Inflammatory macrophage (primary cell): Measurements from ENCODE around the gene BLNK.

Source experiments
- DNase-seq, 2 donors: peaks; one replicate each; pipeline ENCODE4 v3.0.0-alpha.2; 2020 to 2022

Gene BLNK

DNA sequence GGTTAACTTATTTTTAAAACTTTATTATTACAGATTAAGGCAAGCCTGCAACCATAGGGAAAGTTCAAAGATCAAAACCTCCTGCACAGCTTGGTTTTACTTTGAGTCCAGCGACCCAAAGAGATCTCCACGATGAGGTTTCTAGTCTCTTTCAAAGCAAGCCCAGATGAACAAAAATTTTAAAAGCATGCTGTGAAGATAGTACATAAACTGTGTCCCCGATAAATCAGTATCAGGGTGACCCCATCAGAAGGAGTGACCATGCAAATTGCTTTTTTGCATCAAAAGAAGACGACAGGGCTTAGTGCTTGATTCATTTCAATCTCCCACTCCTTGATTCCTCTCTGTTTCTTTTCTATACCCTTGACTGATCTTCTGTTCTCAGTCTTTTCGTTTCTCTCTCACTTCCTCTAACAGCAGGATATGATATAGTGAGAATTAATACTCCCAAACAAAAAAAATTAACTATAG, 16.8 kb upstream of the BLNK start:
- no peak for DNase-seq

GRCh38 chr10:96287392-96288105, 16.2 kb upstream of the BLNK start:
- DNase-seq, result no peak

DNA sequence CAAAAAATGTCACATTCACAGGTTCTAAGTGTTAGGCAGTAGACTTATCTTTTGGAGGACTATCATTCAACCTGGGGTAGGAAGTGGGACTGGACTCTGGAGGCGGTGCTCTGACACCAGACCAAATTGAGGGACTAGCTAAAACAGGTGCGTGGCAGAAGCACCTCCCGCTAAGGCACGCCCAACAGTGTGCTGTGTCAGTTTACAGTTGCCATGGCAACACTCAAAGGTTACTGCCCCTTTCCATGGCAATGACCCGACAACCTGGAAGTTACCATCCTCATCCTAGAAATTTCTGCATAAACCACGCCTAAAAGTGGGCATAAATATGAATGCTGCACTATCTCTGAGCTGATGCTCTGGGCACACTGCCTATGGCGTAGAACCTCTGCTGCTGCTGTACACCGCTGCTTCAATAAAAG, 14.0 kb upstream of the BLNK start:
- no peak for DNase-seq

- DNase-seq, result no peak
Measured at GRCh38 chr10:96283756-96284155, 12.4 kb upstream of the BLNK start.

DNA sequence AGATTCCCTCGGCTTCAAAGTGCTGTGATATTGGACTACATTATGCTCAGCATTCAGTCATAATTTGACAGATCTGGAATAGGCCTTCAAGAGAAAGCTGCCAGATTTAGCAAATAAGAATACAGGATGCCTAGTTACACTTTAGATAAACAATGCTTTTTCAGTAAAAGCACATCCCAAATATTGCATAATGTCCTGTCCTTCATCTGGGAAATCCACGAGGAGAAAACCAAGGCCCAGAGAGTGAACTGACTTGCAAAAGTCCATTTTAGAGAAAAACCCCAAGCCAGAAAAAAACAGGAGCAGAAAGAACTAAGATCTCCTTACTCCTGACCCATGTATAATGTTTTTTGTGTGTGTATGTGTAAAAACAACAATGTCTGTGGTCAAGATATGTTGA, 12.0 kb upstream of the BLNK start:
- DNase-seq, result no peak

GRCh38 chr10:96281444-96282029, 10.2 kb upstream of the BLNK start:
- no peak for DNase-seq

DNA sequence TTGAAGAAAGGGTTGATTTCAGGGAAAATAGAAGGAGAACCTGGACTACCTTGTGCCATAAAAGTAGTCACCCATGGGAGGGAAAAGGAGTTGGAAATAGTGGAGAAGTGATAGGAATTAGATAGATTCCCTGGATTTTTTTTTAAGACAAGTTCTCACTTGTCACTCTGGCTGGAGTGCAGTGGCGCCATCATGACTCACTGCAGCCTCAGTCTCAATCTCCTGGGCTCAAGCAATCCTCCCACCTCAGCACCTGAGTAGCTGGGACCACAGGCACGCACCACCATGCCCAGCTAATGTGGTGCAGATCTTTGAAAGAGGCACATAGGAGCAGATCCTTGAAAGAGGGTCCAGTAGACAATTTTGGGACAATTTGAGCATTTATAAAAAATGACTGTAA, 9.5 kb upstream of the BLNK start:
- DNase-seq, result no peak

DNA sequence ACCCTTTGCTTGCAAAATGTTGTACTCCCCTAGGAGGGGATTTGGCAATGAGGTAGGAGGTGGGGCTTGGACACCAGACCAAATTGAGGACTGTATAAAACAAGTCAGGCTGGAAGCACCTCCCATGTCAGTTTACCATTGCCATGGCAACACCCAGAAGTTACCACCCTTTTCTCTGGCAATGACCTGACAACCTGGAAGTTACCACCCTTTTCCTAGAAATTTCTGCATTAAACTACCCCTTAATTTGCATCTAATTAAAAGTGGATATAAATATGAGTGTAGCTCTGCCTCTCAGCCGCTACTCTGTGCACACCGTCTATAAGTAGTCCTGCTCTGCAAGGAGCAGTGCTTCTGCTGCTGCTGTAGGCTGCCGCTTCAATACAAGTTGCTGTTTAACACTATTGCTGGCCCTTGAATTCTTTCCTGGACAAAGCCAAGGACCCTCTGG, 7.8 kb upstream of the BLNK start:
- peak in 1 of 2 donors; percentile 15 for DNase-seq

- no peak for DNase-seq
Measured at GRCh38 chr10:96276831-96277230, 5.5 kb upstream of the BLNK start.

DNA sequence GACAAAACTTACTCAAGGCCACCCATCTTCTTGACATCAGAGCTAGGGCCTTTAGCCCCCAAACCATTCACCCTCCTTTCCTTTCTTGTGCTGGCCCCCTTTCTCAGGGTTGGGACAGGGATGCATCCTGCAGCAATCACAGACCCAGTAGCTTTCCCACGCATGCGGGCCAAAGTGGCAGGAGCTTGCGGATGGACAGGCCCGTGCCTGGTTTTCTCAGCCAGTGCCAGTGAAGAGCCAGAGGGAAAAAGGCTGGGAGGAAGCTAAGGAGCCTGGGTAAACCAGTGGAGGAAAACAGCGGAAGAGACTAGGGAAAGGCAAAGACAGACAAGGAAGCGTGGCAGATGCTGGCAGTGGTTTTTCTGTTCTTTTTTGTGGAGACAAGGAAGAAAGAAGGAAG, 5.1 kb upstream of the BLNK start:
- DNase-seq, result no peak

GRCh38 chr10:96275685-96276418, 4.5 kb upstream of the BLNK start:
- no peak for DNase-seq

DNA sequence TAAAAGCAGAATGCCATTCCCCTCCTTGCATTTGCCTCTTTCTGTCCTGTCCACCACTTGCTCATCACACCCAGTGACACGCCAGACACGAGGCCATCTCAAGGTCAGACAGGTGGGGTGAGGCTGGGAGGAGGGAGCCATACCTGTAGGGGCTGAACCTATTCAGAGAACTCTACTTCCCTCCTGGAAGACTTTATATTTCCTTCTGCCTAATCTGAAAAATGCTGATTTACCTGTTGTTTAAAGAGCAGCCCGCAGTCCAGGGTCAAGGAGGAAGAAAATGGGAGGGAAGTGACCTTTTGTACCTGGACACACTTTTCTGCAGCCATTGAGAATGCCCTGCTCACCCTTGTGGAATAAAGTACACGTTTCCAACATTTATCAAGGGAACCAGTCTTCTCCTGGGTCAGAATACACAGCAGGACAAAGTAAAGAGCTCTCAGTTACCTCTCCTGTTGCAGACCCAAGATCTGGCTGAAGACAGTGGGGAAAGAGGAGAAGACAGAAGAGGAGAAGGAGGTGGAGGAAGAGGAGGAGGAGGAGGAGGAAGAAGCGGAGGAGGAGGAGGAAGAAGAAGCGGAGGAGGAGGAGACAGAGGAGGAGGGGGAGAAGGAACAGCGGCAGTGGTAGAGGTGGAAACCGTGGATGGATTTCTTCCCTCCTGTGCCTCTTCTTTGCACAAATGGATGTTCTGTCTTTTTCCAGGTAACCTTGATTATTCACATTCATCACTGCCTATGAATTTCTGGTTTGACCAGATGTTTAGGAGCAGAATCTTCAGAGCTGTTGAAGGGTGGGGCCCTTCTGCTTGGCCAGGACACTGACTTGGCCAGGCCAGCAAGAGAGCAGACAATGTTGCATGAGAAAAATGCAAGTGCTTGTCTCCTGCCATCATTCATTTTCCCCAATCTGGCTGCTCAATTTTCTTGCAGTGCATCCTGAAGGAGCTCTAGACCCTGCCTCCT, 1.2 kb upstream of the BLNK start:
- DNase-seq, result no peak

DNA sequence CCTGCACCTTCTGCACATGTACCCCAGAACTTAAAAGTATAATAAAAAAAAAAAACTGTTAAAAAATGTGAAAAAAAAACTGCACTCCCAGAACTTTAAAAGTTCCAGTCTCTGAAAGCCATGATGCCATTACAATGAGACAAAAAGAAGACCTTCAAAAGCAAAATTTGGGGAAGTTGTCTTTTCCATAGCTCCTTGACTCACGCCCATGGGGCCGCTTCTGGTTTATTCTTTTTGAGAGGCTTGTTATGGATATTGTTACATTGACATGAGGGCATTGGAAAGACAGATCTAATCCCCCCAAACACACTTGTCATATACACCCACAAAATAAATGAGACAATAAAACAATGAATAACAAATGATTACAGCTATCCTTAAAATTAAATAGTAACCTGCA, 798 bp downstream of the BLNK start:
- peak; percentile 76 to 80 for DNase-seq

GRCh38 chr10:96269438-96270300, 1.7 kb downstream of the BLNK start:
- no peak for DNase-seq

DNA sequence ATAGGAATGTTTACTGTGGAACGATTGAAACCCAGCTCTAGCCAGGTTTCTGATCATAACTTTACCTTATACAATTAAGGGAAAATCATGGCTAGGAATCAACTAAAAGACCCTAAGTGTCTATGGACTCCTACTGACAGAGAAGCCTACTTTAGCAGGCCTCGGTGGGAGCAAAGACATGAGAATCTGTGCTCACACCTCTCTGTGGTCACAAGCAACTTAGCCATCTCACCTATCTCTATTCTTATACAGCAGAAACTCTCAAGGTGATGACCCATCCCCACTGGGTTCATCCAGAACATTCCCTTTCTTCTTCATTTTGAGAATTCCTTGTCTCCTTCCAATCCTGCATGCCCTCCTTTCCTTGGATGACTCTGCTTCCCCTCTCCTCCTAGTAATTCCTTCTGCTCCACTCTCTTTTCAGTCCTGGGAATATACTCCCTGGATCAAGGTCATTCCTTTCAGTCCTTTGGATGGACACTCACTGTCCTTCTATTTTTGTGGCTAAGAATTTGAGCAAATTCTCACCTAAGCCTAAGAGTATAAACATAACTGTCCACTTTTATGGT, 2.9 kb downstream of the BLNK start:
- no peak for DNase-seq

DNA sequence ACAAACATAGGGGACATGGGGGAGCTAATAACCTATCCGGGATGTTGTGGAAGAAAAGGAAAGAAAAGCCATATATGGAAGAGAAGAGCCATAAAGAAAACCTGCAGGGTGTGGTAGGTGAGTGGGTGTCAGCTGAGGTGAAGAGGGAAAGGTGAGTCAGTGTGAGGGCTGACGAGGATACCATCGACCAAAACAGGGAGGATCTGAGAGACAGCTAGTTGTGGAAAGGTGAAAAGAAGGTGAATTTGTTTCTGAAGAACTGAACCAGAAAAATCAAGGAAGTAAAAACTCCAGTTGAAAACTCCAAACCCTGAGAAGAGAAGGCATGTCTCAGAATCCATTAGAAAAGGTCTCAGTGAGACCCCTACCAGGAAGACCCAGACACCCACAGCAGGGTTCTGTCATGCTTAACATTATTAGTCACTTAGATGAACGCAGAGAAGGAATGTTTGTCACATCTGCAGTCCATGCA, 4.1 kb downstream of the BLNK start:
- DNase-seq, result no peak

DNA sequence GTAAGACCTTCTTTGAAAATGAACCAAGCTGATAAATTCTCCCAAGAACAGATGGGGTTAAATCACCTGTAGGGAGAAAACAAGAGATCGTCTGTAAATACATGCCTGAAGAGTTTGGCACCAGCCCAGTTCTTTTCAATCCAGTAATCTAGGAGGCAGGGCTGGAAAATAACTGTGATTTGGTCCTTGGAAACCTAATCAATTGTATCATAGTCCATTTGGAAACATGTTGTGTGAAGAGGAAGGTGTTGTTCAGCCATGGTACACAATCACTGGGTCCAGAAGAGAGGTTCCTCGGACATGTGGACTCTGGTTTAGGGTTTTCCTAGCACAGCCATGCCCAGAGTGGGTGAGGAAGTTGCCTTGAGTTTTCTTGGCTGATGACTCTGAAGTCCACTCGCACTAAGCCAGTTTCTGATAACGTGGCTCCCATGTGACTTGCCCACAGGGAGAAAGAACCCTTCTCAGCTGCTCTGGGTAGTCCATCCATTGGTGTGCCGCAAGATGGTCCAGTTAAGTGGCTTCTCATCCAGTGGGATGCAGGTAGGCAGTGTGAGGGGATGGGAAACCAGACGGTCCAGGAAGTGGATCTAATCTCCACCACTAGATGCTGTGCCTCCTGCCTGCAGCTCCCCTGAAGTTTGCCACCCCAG, 5.1 kb downstream of the BLNK start:
- no peak for DNase-seq

DNA sequence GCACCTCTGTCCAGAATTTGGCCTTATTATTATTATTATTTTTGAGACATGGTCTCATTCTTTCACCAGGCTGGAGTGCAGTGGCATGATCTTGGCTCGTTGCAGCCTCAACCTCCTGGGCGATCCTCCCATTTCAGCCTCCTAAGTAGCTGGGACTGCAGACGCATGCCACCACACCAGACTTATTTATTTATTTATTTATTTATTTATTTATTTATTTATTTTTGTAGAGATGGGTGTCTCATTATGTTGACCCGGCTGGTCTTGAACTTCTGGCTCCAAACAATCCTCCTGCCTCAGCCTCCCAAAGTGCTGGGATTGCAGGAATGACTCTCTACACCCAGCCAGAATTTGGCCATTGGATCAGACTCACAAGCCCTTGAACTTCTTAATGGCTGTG, 6.4 kb downstream of the BLNK start:
- DNase-seq, result no peak

DNA sequence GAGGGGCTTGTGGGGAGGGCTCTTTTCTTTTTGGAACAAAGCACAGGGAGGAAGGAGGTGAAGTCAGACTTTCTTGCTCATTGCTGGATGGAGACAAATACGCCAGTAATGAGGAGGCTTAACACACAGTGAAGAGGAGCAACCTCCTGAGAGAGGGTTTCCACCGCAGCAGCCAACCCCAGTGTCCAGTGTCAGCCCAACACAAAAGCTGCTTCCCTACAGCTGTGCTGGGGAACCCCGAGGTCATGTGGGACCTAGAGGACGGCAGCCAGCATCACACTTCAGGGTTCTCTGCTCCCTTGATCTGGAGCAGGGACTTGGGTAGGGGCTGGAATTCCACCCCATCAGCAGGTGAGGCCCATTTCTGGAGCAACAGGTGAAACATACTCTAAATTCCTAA, 7.7 kb downstream of the BLNK start:
- no peak for DNase-seq

- DNase-seq, result no peak
Measured at GRCh38 chr10:96263176-96263575, 8.2 kb downstream of the BLNK start.

DNA sequence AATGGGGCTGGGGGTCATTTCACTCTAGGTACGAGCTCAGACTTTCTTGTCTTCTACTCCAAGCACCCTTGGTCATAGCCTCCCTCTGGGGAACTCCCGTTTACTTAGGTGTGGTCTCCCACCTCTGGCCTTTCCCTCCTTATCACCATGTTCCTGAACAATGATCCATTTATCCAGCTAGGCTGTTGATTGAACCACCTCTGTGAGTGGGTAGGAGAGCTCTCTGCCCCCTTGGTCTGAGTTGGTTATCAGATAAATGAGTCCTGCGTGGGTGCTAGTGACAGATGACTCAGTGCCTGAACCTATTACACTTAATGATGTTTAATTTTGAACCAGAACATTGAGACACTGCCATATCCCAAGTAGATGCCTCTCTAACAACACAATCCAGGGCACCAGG, 9.4 kb downstream of the BLNK start:
- no peak for DNase-seq
